Cardiac fibroblast (primary cell): ENCODE data around the gene KCNK3.
"Not testable (repeated sequence)": the region's sequence is repeated elsewhere in the genome, so short reads cannot be mapped to it uniquely, and the experiment has no call there.

ENCODE experiments used
- DNase-seq, 2 donors: peaks; one replicate each; pipeline versions ENCODE4 v3.0.0 to v3.0.0-alpha.2; 2010; ENCODE audit warnings: low read depth in 2 of 2
- H3K4me3 ChIP-seq, 2 donors: replicated peaks in 1 of 2; 1 replicate in 1 of 2; 2 replicates in 1 of 2; pipeline ENCODE4 v1.5.1; 2011; ENCODE audit warnings: low read depth in 2 of 2, low read length in 2 of 2, mild to moderate bottlenecking in 2 of 2, moderate library complexity in 1 of 2
- TF ChIP-seq, protein P1 (sequence below): IDR thresholded peaks from one replicate; pipeline ENCODE4 v1.5.1; 2011; ENCODE audit warnings: low read depth, mild to moderate bottlenecking, low read length, inconsistent platforms

Gene KCNK3

DNA sequence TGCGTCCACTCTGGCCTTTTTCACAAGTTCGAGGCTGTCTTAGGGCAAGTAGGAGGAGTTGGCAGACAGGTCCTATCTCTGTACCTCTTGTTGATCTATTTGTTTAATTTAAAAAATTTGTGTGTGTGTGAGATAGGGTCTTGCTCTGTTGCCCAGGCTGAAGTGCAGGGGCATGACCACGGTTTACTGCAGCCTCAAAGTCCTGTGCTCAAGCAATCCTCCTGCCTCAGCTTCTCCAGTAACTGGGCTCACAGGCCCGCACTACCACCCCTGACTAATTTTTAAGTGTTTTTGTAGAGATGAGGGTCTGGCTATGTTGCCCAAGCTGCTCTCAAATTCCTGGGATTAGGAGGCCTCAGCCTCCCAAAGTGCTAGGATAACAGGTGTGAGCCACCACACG, 67.3 kb downstream of the KCNK3 start:
- TF ChIP-seq, protein P1, sequence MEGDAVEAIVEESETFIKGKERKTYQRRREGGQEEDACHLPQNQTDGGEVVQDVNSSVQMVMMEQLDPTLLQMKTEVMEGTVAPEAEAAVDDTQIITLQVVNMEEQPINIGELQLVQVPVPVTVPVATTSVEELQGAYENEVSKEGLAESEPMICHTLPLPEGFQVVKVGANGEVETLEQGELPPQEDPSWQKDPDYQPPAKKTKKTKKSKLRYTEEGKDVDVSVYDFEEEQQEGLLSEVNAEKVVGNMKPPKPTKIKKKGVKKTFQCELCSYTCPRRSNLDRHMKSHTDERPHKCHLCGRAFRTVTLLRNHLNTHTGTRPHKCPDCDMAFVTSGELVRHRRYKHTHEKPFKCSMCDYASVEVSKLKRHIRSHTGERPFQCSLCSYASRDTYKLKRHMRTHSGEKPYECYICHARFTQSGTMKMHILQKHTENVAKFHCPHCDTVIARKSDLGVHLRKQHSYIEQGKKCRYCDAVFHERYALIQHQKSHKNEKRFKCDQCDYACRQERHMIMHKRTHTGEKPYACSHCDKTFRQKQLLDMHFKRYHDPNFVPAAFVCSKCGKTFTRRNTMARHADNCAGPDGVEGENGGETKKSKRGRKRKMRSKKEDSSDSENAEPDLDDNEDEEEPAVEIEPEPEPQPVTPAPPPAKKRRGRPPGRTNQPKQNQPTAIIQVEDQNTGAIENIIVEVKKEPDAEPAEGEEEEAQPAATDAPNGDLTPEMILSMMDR: no peak
- H3K4me3 ChIP-seq: no peak overlapping the region
- no peak for DNase-seq

DNA sequence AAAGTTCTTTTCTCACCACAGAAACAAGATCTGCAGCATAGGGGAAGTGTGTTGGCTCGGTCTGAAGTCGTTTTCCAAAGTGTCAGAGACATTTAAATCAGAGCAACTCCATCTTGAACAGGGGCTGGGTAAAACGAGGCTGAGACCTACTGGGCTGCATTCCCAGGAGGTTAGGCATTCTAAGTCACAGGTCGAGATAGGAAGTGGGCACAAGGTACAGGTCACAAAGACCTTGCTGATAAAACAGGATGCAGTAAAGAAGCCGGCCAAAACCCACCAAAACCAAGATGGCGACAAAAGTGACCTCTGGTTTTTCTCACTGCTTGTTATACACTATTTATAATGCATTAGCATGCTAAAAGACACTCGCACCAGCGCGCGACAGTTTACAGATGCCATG, 68.5 kb downstream of the KCNK3 start:
- DNase-seq, H3K4me3 ChIP-seq: not testable (repeated sequence)

DNA sequence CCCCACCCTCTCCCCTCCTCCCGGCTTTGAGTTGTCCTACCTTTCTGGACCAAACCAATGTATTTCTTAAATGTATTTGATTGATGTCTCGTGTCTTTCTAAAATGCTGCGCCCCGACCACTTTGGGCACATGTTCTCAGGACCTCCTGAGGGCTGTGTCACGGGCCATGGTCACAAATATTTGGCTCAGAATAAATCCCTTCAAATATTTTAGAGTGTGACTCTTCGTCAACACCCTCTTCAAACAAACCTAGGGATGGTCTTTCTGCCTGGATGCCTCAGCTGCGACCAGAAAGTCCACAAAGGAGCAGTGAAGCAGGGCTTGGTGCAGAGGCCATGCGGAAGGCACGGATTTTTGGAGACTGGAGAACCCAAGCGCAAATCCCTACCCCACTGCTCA, 70.5 kb downstream of the KCNK3 start:
- TF ChIP-seq, protein P1: no peak
- H3K4me3 ChIP-seq: no peak overlapping the region
- DNase-seq: no peak

DNA sequence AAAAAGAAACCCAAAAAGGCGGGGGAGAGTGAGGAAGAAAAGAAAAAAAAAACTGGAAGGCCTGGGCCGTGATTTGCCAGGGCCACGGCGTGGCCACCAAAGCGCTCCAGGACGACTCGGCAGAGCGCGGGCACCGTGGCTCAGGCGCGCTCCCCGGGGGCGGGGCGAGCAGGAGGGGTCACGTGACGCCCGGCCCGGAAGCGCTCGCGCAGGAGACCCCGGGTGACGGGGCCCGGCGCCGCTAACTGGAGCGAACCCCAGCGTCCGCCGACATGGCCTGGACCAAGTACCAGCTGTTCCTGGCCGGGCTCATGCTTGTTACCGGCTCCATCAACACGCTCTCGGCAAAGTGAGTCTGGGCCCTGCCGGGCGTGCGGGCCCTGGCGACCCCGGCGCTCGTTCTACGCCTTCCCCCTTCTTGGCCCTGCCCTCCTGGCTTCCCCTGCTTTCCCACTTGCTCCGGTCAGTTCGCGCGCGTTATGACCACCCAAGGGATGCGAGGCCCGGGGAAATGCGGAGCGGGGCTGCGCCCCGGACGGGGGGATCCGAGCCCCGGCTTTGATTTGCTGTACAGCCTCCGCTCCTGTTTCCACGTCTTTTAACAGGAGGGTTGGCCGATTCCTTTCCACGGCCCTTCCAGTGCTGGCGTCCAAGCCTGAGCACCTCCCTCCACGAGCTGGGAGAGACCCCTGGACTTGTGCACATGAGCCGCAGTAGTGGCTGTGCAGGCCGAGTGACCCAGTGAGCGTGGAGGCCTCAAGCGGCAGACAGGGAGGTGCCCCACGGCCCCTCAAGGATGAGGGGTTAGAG, 71.8 kb downstream of the KCNK3 start, which contains the start of gene SLC35F6:
Gene SLC35F6 (plus strand): TSS at position 207 of the 810 bp plus-strand sequence. CDS start 66 bp downstream, at position 273.
- TF ChIP-seq, protein P1: no peak
- DNase-seq: peak; percentile 76 to 89
- H3K4me3 ChIP-seq: peak within 1 kb of the TSS; percentile 74 to 99

DNA sequence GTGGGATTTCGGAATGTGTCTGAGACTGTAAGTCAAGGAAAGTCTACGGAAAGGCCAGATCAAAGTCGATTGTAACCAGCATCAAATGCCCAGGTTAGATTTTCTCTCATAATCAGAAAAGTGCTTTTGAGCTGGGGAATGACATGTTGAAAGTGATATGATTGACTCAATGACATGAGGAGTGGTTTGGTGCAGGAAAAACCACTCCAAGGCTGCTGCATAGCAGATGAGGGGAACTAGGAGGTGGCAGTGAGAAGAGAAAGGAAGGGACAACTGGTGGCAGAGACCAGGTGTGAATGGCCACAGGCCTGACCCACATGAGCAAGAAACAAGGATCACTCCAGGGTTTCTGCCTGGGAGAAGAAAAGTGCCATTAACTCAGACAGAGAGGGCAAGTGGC, 72.4 kb downstream of the KCNK3 start:
- TF ChIP-seq, protein P1: no peak
- peak overlapping the region; percentile 74 to 99 for H3K4me3 ChIP-seq
- no peak for DNase-seq

DNA sequence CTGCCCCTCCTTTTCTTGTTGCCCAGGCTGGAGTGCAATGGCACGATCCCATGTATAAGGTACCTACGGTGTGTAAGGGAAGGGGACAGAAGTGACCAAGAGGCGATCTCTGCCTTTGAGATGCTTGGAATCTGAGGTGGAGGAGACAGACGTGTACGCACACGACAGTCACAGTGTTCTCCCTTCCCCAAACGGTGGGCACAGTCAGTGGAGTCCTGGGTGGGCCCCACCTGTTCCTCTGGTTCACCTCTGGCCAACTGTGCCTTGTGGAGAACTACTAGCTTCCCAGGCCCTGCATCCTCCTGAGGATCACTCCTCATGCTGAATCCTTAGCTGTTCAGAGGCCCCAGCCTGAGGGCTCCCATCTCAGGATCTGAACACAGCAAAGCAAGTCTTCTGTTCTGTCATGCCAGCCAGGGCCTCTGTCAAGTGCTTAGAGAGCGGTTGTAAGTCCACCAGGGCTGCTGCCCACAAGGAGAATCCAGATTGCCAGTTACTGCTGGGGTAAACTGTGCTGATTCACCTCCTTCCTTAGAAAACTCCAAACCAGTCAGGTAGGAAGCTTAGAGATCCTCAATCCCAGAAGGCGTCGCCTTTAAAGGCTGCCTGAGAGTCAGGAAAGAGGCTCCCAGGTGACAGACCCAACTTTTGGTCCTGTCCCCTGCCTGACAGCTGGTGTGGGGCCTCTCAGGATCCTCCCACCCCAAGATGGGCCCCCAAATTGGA, 73.1 kb downstream of the KCNK3 start:
- TF ChIP-seq, protein P1: no peak
- H3K4me3 ChIP-seq: peak overlapping the region; percentile 74 to 99
- DNase-seq: no peak

DNA sequence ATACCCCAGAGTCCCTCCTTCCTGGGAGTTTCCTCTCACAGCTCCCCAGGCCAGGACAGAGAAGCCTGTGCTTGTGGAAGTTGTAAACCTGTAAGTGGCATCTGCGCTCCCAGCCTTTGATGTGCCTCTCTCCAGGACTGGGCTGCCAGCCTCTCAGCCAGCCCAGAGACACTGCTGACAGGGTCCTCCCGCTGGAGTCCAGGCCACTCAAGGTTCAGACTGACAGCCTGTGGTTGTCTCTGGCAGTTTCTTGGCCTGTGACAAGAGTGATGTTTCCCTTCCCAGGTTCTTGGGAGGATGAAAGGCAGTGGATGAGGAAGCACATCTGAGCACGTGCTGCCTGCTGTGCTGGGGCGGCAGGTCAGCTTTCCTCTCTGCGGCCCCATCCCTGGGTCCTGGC, 74.6 kb downstream of the KCNK3 start:
- DNase-seq: no peak
- TF ChIP-seq, protein P1: no peak
- no peak overlapping the region for H3K4me3 ChIP-seq
